H9 (cell line): ENCODE data around the gene POLR2L. TPM values are rescaled to one million over a fixed set of nuclear protein-coding genes. Genes with fewer than 3 reads are reported as not detected.
A peak's percentile ranks its signal among the peaks of the same experiment; 100 is the strongest.

Experiments
- DNase-seq: peaks from one replicate; pipeline ENCODE4 v3.0.0-alpha.2; 2017
- H2AFZ ChIP-seq: one replicate; pipeline ENCODE4 v1.6.1; 2013; ENCODE audit warnings: mild to moderate bottlenecking, low read length, control low read depth, moderate library complexity
- H2AK5ac ChIP-seq: 2 replicates; pipeline ENCODE4 v1.6.1; 2013; ENCODE audit warnings: low read length, control low read depth, mixed read lengths; ENCODE audit not compliant: insufficient read length
- H2BK120ac ChIP-seq: one replicate; pipeline ENCODE4 v1.6.1; 2013; ENCODE audit warnings: low read depth, mild to moderate bottlenecking, low read length, control low read depth, inconsistent platforms; ENCODE audit not compliant: poor library complexity, severe bottlenecking
- H2BK12ac ChIP-seq: 2 replicates; pipeline ENCODE4 v1.6.1; 2013; ENCODE audit warnings: low read length, control low read depth, mixed read lengths, low read depth; ENCODE audit not compliant: insufficient read length
- H2BK15ac ChIP-seq: 2 replicates; pipeline ENCODE4 v1.6.1; 2013; ENCODE audit warnings: low read depth, low read length, control low read depth
- H2BK20ac ChIP-seq: one replicate; pipeline ENCODE4 v1.6.1; 2013; ENCODE audit warnings: low read depth, mild to moderate bottlenecking, low read length, control low read depth, inconsistent platforms; ENCODE audit not compliant: poor library complexity, severe bottlenecking
- H2BK5ac ChIP-seq: 2 replicates; pipeline ENCODE4 v1.6.1; 2013; ENCODE audit warnings: low read length, control low read depth, mixed read lengths; ENCODE audit not compliant: insufficient read length
- H3K14ac ChIP-seq: 2 replicates; pipeline ENCODE4 v1.6.1; 2013; ENCODE audit warnings: low read length, control low read depth; ENCODE audit not compliant: insufficient read depth
- H3K18ac ChIP-seq: 2 replicates; pipeline ENCODE4 v1.6.1; 2013; ENCODE audit warnings: low read depth, mild to moderate bottlenecking, mixed read lengths, low read length, control low read depth; ENCODE audit not compliant: insufficient read length
- H3K23ac ChIP-seq: 2 replicates; pipeline ENCODE4 v1.6.1; 2013; ENCODE audit warnings: low read length, control low read depth, mixed read lengths, low read depth; ENCODE audit not compliant: insufficient read length
- H3K23me2 ChIP-seq: 2 replicates; pipeline ENCODE4 v1.6.1; 2013; ENCODE audit warnings: low read depth, mild to moderate bottlenecking, mixed read lengths, low read length, control low read depth; ENCODE audit not compliant: insufficient read length, poor library complexity, severe bottlenecking
- H3K27ac ChIP-seq: 2 replicates; pipeline ENCODE4 v1.5.1; 2013; ENCODE audit warnings: low read length, control low read depth, mixed read lengths, low read depth; ENCODE audit not compliant: insufficient read length
- H3K27me3 ChIP-seq: 2 replicates; pipeline ENCODE4 v1.6.1; 2013; ENCODE audit warnings: low read length, control low read depth, inconsistent platforms; ENCODE audit not compliant: insufficient read depth
- H3K4ac ChIP-seq: 2 replicates; pipeline ENCODE4 v1.6.1; 2013; ENCODE audit warnings: low read depth, mild to moderate bottlenecking, control low read depth, inconsistent platforms, low read length, moderate library complexity
- H3K4me1 ChIP-seq: 2 replicates; pipeline ENCODE4 v1.6.1; 2013; ENCODE audit warnings: low read length, control low read depth, inconsistent platforms; ENCODE audit not compliant: insufficient read depth
- H3K4me2 ChIP-seq: 2 replicates; pipeline ENCODE4 v1.6.1; 2013; ENCODE audit warnings: low read length, control low read depth, mixed read lengths; ENCODE audit not compliant: insufficient read length, insufficient read depth
- H3K56ac ChIP-seq: 2 replicates; pipeline ENCODE4 v1.6.1; 2013; ENCODE audit warnings: low read depth, mild to moderate bottlenecking, mixed read lengths, low read length, control low read depth; ENCODE audit not compliant: insufficient read length
- H3K79me1 ChIP-seq: 2 replicates; pipeline ENCODE4 v1.6.1; 2013; ENCODE audit warnings: low read depth, mild to moderate bottlenecking, moderate library complexity, low read length, control low read depth, inconsistent platforms; ENCODE audit not compliant: insufficient read depth, poor library complexity, severe bottlenecking
- H3K79me2 ChIP-seq: 2 replicates; pipeline ENCODE4 v1.6.1; 2013; ENCODE audit warnings: low read length, control low read depth, inconsistent platforms; ENCODE audit not compliant: insufficient read depth
- H3K9ac ChIP-seq: 2 replicates; pipeline ENCODE4 v1.6.1; 2013; ENCODE audit warnings: low read length, control low read depth, mixed read lengths; ENCODE audit not compliant: insufficient read length; ENCODE audit errors: extremely low read depth
- H3K9me3 ChIP-seq: one replicate; pipeline ENCODE4 v1.6.1; 2013; ENCODE audit warnings: low read depth, low read length, inconsistent platforms; ENCODE audit not compliant: control insufficient read depth
- H3T11ph ChIP-seq: one replicate; pipeline ENCODE4 v1.6.1; 2013; ENCODE audit warnings: mild to moderate bottlenecking, low read length, control low read depth, inconsistent platforms
- H4K20me1 ChIP-seq: one replicate; pipeline ENCODE4 v1.6.1; 2013; ENCODE audit not compliant: control insufficient read depth, insufficient read length, insufficient read depth
- H4K5ac ChIP-seq: 2 replicates; pipeline ENCODE4 v1.6.1; 2013; ENCODE audit warnings: low read depth, mild to moderate bottlenecking, mixed read lengths, low read length, control low read depth; ENCODE audit not compliant: insufficient read length
- H4K8ac ChIP-seq: replicated peaks from 2 replicates; pipeline ENCODE4 v1.6.1; 2013; ENCODE audit warnings: low read length, control low read depth, mixed read lengths, low read depth; ENCODE audit not compliant: insufficient read length
- H4K91ac ChIP-seq: 2 replicates; pipeline ENCODE4 v1.6.1; 2013; ENCODE audit warnings: low read depth, mild to moderate bottlenecking, moderate library complexity, mixed read lengths, low read length, control low read depth; ENCODE audit not compliant: insufficient read length
- H3K27ac Mint-ChIP-seq, 3 experiments: 2 replicates in 2 of 3; 3 replicates in 1 of 3; pipeline ENCODE4 v1.8.0; 2020 to 2021; ENCODE audit warnings: mixed read lengths in 3 of 3, mild to moderate bottlenecking in 1 of 3, moderate library complexity in 1 of 3
- H3K27me3 Mint-ChIP-seq: 2 replicates; pipeline ENCODE4 v1.8.0; 2021; ENCODE audit warnings: low read depth, mild to moderate bottlenecking, moderate library complexity, mixed read lengths
- H3K36me3 Mint-ChIP-seq, 3 experiments: 2 replicates in 2 of 3; 3 replicates in 1 of 3; pipeline ENCODE4 v1.8.0; 2020 to 2021; ENCODE audit warnings: low read depth in 3 of 3, mixed read lengths in 3 of 3; ENCODE audit not compliant: insufficient read depth in 1 of 3
- H3K4me1 Mint-ChIP-seq, 2 experiments: 2 replicates each; pipeline ENCODE4 v1.8.0; 2020; ENCODE audit warnings: mixed read lengths in 2 of 2
- H3K4me3 Mint-ChIP-seq, 2 experiments: 2 replicates in 1 of 2; 3 replicates in 1 of 2; pipeline ENCODE4 v1.8.0; 2020 to 2021; ENCODE audit warnings: mild to moderate bottlenecking in 2 of 2, mixed read lengths in 2 of 2, moderate library complexity in 1 of 2
- H3K9me3 Mint-ChIP-seq, 2 experiments: 2 replicates in 1 of 2; 3 replicates in 1 of 2; pipeline ENCODE4 v1.8.0; 2020; ENCODE audit warnings: mild to moderate bottlenecking in 2 of 2, mixed read lengths in 2 of 2, moderate library complexity in 1 of 2
- CTCF ChIP-seq: fragments of 200-600 bp; sonication (generic); conservative IDR thresholded peaks from 3 replicates; pipeline ENCODE4 v1.8.0; 2021; ENCODE audit warnings: antibody characterized with exemption, mild to moderate bottlenecking
- WGBS: extraction: QIAGEN DNeasy Blood & Tissue Kit; methylation state at CpG from one replicate; pipeline ENCODE4 v1.1.7; 2013; ENCODE audit warnings: missing lambda C conversion rate, low lambda C conversion rate, mixed read lengths; ENCODE audit not compliant: insufficient read length; ENCODE audit errors: extremely low coverage; 5-methylcytosine and 5-hydroxymethylcytosine counted together
- total RNA-seq: library from RNA; stranded (reverse); gene quantifications from 2 replicates; pipeline ENCODE4 v1.2.1, GENCODE V29; 2021

POLR2L gene
- total RNA-seq, 1 experiment from 2014 or later, result 135 TPM

GRCh38 chr11:827146-827896 lies 15.0 kb downstream of the POLR2L start:
- Histone ChIP-seq H3K4me1 (no peaks in the 10 kb centered on the region; the same call in 1 of the 2 replicates), H3K23me2 (peaks cover 25% of the 10 kb centered on the region), H3T11ph (no peak overlapping the region), H3K27me3 (peaks cover 9% of the 10 kb centered on the region; the same call in 1 of the 2 replicates), H2BK20ac (no peak overlapping the region), H3K4ac (no peak overlapping the region), H3K56ac (no peak overlapping the region), H4K91ac (no peak overlapping the region), H2BK15ac (no peak overlapping the region), H3K14ac (peak overlapping the region; percentile 60; the same call in 1 of the 2 replicates), H2AK5ac (no peak overlapping the region), H4K8ac (no peak overlapping the region), H3K79me1 (no peaks in the 10 kb centered on the region), H4K5ac (no peak overlapping the region), H4K20me1 (no peaks in the 10 kb centered on the region), H2BK120ac (no peak overlapping the region), H2BK5ac (no peak overlapping the region), H3K23ac (no peak overlapping the region), H3K18ac (peak overlapping the region; percentile 68), H3K79me2 (no peaks in the 10 kb centered on the region), H3K9me3 (no peaks in the 10 kb centered on the region), H3K9ac (no peak overlapping the region), H3K4me2 (peak overlapping the region; percentile 58), H2BK12ac (no peak overlapping the region), H3K27ac (no peak overlapping the region), H2AFZ (no peak overlapping the region)
- Mint-ChIP-seq H3K4me1 (peaks cover 31 to 42% of the 10 kb centered on the region in 2 experiments), H3K4me3 (peak overlapping the region; percentile 79 to 84), H3K27me3 (peaks cover 35% of the 10 kb centered on the region), H3K9me3 (no peaks in the 10 kb centered on the region; a peak in 1 of 5 replicates), H3K36me3 (peaks cover 0 to 19% (median 14%) of the 10 kb centered on the region in 3 experiments), H3K27ac (peak overlapping the region in 1 of 3 experiments; percentile 68; a peak in 2 of 7 replicates)
- no CpG with 5 or more reads among the region's 66 CpGs for WGBS
- DNase-seq, result peak; percentile 80
- 0 out of 3 replicates have a peak, but pooled peaks have one; percentile 10 for TF ChIP-seq CTCF
